Measurements from ENCODE around the gene TSR3.

Gene TSR3

DNA sequence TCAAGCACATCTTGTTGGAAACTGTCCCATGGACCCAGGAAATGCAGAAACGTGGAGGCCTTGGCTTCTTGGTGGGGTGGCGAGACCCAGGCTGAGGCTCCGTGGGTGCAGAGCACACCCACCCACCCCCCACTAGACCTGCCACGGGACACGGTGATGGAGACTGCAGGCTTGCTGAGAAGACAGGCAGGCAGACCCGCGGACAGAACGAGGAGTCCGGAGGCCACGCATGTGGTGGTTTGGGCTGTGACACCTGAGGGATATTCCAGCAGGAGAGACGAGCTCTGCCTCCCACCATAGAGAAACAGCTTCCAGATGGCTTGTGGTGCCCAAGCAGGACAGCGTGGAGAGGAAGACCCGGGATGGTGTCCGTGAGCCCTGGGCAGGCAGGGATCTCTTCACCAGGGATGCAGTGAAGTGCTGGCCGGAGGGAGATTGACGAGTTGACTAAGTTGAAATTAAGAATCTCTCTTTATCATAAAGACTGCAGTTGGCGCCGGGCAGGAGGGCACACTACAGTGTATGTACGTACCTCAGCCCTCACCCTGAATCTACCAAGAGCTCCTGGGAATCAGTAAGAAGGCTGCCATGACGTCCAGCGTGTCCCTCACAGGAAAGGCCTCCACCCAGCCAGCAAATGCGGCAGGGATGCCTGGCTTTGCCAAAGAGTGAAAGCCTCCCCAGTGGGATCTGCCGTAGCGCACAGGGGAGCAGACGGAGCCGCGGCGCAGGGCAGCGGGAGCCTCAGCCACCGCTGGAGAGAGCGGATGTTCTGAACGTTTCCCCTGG lies 34.0 kb downstream of the TSR3 start:
- no peak for DNase-seq (ENCODE audit: low spot score)
- TF ChIP-seq, protein P1, sequence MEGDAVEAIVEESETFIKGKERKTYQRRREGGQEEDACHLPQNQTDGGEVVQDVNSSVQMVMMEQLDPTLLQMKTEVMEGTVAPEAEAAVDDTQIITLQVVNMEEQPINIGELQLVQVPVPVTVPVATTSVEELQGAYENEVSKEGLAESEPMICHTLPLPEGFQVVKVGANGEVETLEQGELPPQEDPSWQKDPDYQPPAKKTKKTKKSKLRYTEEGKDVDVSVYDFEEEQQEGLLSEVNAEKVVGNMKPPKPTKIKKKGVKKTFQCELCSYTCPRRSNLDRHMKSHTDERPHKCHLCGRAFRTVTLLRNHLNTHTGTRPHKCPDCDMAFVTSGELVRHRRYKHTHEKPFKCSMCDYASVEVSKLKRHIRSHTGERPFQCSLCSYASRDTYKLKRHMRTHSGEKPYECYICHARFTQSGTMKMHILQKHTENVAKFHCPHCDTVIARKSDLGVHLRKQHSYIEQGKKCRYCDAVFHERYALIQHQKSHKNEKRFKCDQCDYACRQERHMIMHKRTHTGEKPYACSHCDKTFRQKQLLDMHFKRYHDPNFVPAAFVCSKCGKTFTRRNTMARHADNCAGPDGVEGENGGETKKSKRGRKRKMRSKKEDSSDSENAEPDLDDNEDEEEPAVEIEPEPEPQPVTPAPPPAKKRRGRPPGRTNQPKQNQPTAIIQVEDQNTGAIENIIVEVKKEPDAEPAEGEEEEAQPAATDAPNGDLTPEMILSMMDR (IDR thresholded peaks at IDR 0.05; ENCODE audit: extremely low read depth, insufficient read depth, missing control alignments) = no peak
- in situ Hi-C loops (cut with MboI; ENCODE audit: low pct_unique_long_range_greater_than_20kb, low sequenced_read_pairs, unreplicated experiment) = no loop called here

GRCh38 chr16:1316033-1316405 lies 35.7 kb downstream of the TSR3 start:
- TF ChIP-seq, protein P1 (IDR thresholded peaks at IDR 0.05; ENCODE audit: extremely low read depth, insufficient read depth, missing control alignments) = no peak
- in situ Hi-C loops (cut with MboI; ENCODE audit: low pct_unique_long_range_greater_than_20kb, low sequenced_read_pairs, unreplicated experiment) = no loop called here
- DNase-seq (ENCODE audit: low spot score) = no peak

DNA sequence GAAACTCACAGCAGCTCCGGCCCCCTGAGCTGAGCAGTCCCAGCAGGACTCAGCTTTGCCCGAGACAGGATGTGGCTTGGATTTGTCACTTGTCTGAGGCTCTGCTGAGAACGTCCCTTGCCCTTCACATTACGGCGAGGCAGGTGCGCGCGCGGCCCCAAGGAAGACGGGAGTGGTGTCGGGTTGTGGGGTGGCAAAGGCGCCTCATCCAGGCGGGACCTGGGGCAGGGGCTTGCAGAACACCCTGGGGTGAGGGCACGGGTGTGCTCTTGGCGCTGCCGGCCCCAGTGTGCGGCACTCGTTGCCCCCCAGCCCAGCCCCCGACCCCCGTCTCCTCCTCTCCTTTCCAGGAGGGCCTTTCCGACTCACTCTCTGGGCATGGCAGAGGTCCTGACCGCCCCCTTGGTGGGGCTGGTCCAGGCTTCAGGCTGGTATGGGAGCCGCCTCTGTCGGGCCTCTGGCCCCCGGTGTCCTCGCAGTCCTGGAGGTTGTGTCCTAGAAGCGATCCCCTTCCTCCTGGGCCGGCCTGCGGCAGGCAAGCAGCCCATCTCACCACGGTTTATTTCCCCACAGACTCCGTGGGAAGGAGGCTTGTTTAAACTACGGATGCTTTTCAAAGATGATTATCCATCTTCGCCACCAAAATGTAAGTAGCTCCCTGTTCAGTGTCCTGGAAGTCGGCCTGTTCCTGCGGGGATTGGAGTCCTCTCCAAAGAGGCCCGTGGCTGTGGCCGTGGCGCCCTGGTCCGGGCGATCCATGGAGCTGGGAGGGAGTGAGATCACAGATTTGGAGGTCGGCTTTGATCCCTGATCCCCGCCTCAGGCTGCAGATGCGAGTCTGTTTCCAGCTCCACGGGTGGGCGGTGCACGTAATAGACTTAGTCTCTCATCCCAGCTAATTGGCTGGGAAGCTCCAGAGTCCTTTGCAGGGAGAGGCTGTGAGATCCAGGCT lies 36.3 kb downstream of the TSR3 start:
- TF ChIP-seq, protein P1 (IDR thresholded peaks at IDR 0.05; ENCODE audit: extremely low read depth, insufficient read depth, missing control alignments) = no peak
- in situ Hi-C loops (cut with MboI; ENCODE audit: low pct_unique_long_range_greater_than_20kb, low sequenced_read_pairs, unreplicated experiment) = no loop called here
- no peak for DNase-seq (ENCODE audit: low spot score)

DNA sequence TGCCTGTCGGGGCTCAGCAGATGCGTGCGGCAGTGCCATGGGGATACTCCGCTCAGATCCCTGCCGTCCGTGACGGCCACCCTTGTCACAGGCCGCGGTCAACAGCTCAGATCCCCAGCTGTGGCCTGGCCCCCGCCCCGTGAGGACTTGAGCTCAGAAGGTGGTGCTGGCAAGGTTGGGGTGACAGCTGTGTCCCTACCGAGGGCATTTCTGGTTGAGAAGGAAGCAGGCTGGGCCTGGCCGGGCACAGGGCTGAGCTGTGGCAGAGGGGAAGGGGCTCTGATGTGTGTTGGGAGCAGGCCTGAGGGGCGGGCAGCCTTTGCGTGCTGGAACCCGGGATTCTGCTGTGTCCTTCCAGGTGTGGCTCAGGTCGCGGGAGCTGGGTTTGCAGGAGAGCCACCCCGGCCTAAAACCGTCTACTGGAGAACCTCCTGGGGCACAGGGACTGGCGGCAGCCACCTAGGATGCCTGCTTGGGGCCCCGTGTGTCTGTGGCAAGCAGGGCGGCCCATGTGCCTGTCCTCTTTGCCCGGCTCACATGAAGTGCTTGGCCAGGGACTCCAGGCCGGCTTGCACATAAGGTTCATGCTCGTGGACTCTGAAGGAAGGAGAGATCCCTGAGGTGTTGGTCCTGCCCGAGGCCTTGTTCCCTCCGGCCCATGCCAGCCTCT lies 37.1 kb downstream of the TSR3 start:
- no peak for DNase-seq (ENCODE audit: low spot score)
- in situ Hi-C loops (cut with MboI; ENCODE audit: low pct_unique_long_range_greater_than_20kb, low sequenced_read_pairs, unreplicated experiment) = no loop called here
- TF ChIP-seq, protein P1 (IDR thresholded peaks at IDR 0.05; ENCODE audit: extremely low read depth, insufficient read depth, missing control alignments) = no peak

GRCh38 chr16:1313721-1314369 lies 37.8 kb downstream of the TSR3 start:
- TF ChIP-seq, protein P1 (IDR thresholded peaks at IDR 0.05; ENCODE audit: extremely low read depth, insufficient read depth, missing control alignments) = no peak
- in situ Hi-C loops (cut with MboI; ENCODE audit: low pct_unique_long_range_greater_than_20kb, low sequenced_read_pairs, unreplicated experiment) = no loop called here

DNA sequence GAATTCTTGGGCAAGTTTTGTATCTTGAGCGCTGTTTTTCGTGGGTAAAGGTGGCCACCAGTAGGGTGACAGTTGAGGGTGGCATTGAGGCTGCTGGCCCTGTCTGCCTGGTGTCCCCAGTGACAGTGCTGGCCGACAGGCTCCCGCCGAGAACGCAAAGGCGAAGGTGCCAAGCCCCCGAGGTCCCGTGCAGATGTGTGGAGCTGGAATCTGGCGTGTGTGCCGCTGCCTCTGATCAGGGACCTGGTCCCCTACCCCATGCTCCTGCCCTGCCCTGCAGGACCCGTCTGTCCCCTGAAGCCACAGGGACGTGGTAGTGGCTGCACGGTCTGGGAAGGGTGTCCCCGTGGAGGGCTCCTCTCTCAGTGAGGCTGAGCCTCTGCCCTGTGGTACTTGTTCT lies 38.8 kb downstream of the TSR3 start:
- in situ Hi-C loops (cut with MboI; ENCODE audit: low pct_unique_long_range_greater_than_20kb, low sequenced_read_pairs, unreplicated experiment) = no loop called here
- TF ChIP-seq, protein P1 (IDR thresholded peaks at IDR 0.05; ENCODE audit: extremely low read depth, insufficient read depth, missing control alignments) = no peak
- no peak for DNase-seq (ENCODE audit: low spot score)

More at GRCh38 chr16:1313721-1314369, 37.8 kb downstream of the TSR3 start:
- DNase-seq (ENCODE audit: low spot score) = no peak
